Glomerular visceral epithelial cell (primary cell): ENCODE data around the gene USP19.

Experiments used
- DNase-seq: peaks from one replicate; pipeline ENCODE4 v3.0.0-alpha.2; 2016; ENCODE audit errors: extremely low spot score

USP19 gene

GRCh38 chr3:49134471-49135265 lies 14.0 kb upstream of the USP19 start:
- no peak for DNase-seq

GRCh38 chr3:49133226-49133951 lies 12.8 kb upstream of the USP19 start:
- DNase-seq, result peak; percentile 89

- peak; percentile 68 for DNase-seq
These were observed 12.0 kb upstream of the USP19 start, which contains the start of gene LAMB2 for GRCh38 chr3:49132437-49133225. TSS of gene LAMB2 (minus strand) at chr3:49133050. CDS start at chr3:49132867, 183 bp downstream.

GRCh38 chr3:49132073-49132436 lies 11.4 kb upstream of the USP19 start:
- no peak for DNase-seq

- no peak for DNase-seq
These were observed 11.0 kb upstream of the USP19 start for GRCh38 chr3:49131576-49131975.

GRCh38 chr3:49131040-49131439 lies 10.4 kb upstream of the USP19 start:
- DNase-seq, result no peak

- no peak for DNase-seq
These were observed 4.5 kb upstream of the USP19 start for GRCh38 chr3:49124991-49125670.

GRCh38 chr3:49124203-49124602 lies 3.6 kb upstream of the USP19 start:
- DNase-seq, result no peak

GRCh38 chr3:49123687-49124086 lies 3.1 kb upstream of the USP19 start:
- no peak for DNase-seq

GRCh38 chr3:49122886-49123545 lies 2.4 kb upstream of the USP19 start:
- no peak for DNase-seq

GRCh38 chr3:49122451-49122850 lies 1.8 kb upstream of the USP19 start:
- no peak for DNase-seq

- no peak for DNase-seq
These were observed 1.4 kb upstream of the USP19 start for GRCh38 chr3:49122022-49122421.

GRCh38 chr3:49121132-49121736 lies 611 bp upstream of the USP19 start:
- no peak for DNase-seq

GRCh38 chr3:49120096-49120437 lies 556 bp downstream of the USP19 start:
- DNase-seq, result no peak

- no peak for DNase-seq
These were observed 1.2 kb downstream of the USP19 start for GRCh38 chr3:49119439-49119838.

GRCh38 chr3:49119036-49119435 lies 1.6 kb downstream of the USP19 start:
- DNase-seq, result no peak

GRCh38 chr3:49112262-49112661 lies 8.4 kb downstream of the USP19 start:
- DNase-seq, result no peak

GRCh38 chr3:49111347-49111746 lies 9.3 kb downstream of the USP19 start:
- DNase-seq, result no peak

GRCh38 chr3:49110780-49111179 lies 9.8 kb downstream of the USP19 start:
- DNase-seq, result no peak

GRCh38 chr3:49108346-49108745 lies 12.3 kb downstream of the USP19 start:
- no peak for DNase-seq
